Stomach (tissue), 4 donors: ENCODE data around the gene CREB5.

Experiments used
- CTCF ChIP-seq, 7 experiments: fragments of 450-650 bp in 4 of 7; fragments of 200-600 bp in 3 of 7; sonication (generic) in 3 of 7; IDR thresholded peaks; one replicate each; pipeline ENCODE4 v1.5.1; 2016 to 2019; ENCODE audit warnings: antibody characterized with exemption in 7 of 7, control low read depth in 2 of 7, mild to moderate bottlenecking in 1 of 7
- EP300 ChIP-seq: sonication (generic); formaldehyde crosslinking; IDR thresholded peaks from one replicate; pipeline ENCODE4 v1.6.1; 2017; ENCODE audit warnings: antibody characterized with exemption
- POLR2A ChIP-seq, 4 donors: fragments of 450-650 bp; IDR thresholded peaks; one replicate each; pipeline ENCODE4 v1.6.1; 2016; ENCODE audit warnings: antibody characterized with exemption in 4 of 4, control low read depth in 2 of 4, mild to moderate bottlenecking in 1 of 4, moderate library complexity in 1 of 4
- POLR2AphosphoS5 ChIP-seq, 3 donors: sonication (generic); formaldehyde crosslinking; IDR thresholded peaks; one replicate each; pipeline ENCODE4 v1.6.1; 2016; ENCODE audit warnings: antibody characterized with exemption in 3 of 3

- TF ChIP-seq CTCF (IDR thresholded peaks at IDR 0.05), result no peak
- TF ChIP-seq EP300, result no peak
- TF ChIP-seq POLR2A (IDR thresholded peaks at IDR 0.05), result no peak
- TF ChIP-seq POLR2AphosphoS5 (IDR thresholded peaks at IDR 0.05), result no peak
Observed at GRCh38 chr7:28674359-28674782, 262.1 kb downstream of the CREB5 start.
